GM12801 (cell line): ENCODE measurements around the gene OGFOD3.

Experiments
- CTCF ChIP-seq: IDR thresholded peaks from one replicate; pipeline ENCODE4 v1.5.1; 2011; ENCODE audit warnings: control low read depth; ENCODE audit not compliant: insufficient read length; ENCODE audit errors: extremely low read depth

Gene OGFOD3

GRCh38 chr17:82439194-82439828, 20.9 kb upstream of the OGFOD3 start:
- TF ChIP-seq CTCF, result no peak

GRCh38 chr17:82438401-82439193, 20.2 kb upstream of the OGFOD3 start:
- TF ChIP-seq CTCF, result no peak

- no peak for TF ChIP-seq CTCF
Measured at GRCh38 chr17:82437325-82437668, 18.9 kb upstream of the OGFOD3 start.

GRCh38 chr17:82436601-82437324, 18.4 kb upstream of the OGFOD3 start:
- TF ChIP-seq CTCF, result no peak

- TF ChIP-seq CTCF, result no peak
Measured at GRCh38 chr17:82435601-82436583, 17.5 kb upstream of the OGFOD3 start.

- TF ChIP-seq CTCF, result no peak
Measured at GRCh38 chr17:82435103-82435502, 16.7 kb upstream of the OGFOD3 start.

GRCh38 chr17:82434216-82434565, 15.8 kb upstream of the OGFOD3 start:
- no peak for TF ChIP-seq CTCF
